ENCODE data around the gene NR2C1.

GRCh38 chr12:95089462-95089861 lies 16.0 kb upstream of the NR2C1 start:
- no peak for TF ChIP-seq POLR2A (IDR thresholded peaks at IDR 0.05)
- TF ChIP-seq, protein P1, sequence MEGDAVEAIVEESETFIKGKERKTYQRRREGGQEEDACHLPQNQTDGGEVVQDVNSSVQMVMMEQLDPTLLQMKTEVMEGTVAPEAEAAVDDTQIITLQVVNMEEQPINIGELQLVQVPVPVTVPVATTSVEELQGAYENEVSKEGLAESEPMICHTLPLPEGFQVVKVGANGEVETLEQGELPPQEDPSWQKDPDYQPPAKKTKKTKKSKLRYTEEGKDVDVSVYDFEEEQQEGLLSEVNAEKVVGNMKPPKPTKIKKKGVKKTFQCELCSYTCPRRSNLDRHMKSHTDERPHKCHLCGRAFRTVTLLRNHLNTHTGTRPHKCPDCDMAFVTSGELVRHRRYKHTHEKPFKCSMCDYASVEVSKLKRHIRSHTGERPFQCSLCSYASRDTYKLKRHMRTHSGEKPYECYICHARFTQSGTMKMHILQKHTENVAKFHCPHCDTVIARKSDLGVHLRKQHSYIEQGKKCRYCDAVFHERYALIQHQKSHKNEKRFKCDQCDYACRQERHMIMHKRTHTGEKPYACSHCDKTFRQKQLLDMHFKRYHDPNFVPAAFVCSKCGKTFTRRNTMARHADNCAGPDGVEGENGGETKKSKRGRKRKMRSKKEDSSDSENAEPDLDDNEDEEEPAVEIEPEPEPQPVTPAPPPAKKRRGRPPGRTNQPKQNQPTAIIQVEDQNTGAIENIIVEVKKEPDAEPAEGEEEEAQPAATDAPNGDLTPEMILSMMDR (IDR thresholded peaks at IDR 0.05), result no peak
